Measurements from ENCODE around the gene FOXG1. TPM values are rescaled to one million over a fixed set of nuclear protein-coding genes. Genes with fewer than 3 reads are reported as not detected.

FOXG1 gene
- not detected for total RNA-seq

DNA sequence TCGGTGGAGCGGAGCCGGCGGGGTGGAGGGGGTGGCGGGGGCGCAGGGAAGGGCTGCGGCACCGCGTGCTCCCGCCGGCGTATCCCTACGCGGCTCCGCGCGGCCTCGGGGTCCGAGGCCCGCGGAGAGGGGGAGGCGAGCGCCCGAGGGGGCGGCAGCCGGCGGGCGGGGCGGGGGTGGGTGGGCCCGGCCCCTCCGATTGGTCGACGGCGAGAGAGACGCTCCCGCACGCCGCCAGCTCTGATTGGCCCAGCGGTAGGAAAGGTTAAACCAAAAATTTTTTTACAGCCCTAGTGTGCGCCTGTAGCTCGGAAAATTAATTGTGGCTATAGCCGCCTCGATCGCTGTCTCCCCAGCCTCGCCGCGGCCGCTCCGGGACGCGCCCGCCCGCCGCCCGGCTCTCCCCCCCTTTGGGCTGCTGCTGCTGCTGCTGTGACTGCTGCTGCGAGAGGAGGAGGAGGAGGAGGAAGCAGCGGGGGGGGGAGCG is at the start of gene FOXG1:
TSS of gene FOXG1 (plus strand) at position 319 of the 487 bp plus-strand sequence. CDS start 493 bp downstream, outside the sequence.
- peaks cover 0 to 28% (median 12%) of the 10 kb centered on the region in 4 donors for H3K4me1 ChIP-seq
- WGBS, 2 donors, result 5 to 7% methylated on average over 37 to 43 of the region's 58 CpGs
- TF ChIP-seq EP300 (IDR thresholded peaks at IDR 0.05), result no peak
- TF ChIP-seq POLR2A (IDR thresholded peaks at IDR 0.05), result no peak
- TF ChIP-seq CTCF (IDR thresholded peaks at IDR 0.05), result no peak
- no peak within 1 kb of the TSS for H3K27ac ChIP-seq
- peaks cover 0 to 4% (median 0%) of the 10 kb centered on the region in 4 donors for H3K9me3 ChIP-seq
- no peak for DNase-seq (ENCODE audit: low spot score in 2 of 2)
- no peaks in the 10 kb centered on the region for H3K36me3 ChIP-seq
- peak within 1 kb of the TSS in 3 of 4 donors; percentile 19 to 50 (median 23) for H3K4me3 ChIP-seq
- H3K27me3 ChIP-seq, result peaks cover 9 to 95% of the 10 kb centered on the region in 2 donors

DNA sequence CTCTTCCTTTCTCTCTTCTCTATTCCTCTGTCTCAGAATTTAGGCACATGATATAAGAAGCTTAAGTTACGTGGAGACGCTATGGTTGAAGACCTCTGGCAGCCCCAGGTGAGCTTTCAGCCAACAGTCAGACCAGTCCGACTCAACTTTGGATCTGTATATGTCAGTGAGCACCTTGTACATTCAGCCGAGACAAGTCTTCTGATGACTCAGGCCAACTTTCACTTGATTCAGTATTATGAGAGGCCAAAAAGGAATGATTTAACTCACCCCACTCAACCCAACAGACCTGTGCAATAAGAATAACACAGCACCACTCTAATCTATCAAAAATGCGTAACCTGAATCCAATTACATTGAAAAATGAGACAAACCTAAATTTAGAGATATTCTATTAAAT is 47.5 kb upstream of the FOXG1 start:
- WGBS, 2 donors, result 83 to 89% methylated on average over 5 of the region's 5 CpGs
- no peak for TF ChIP-seq CTCF (IDR thresholded peaks at IDR 0.05)
- no peak for TF ChIP-seq POLR2A (IDR thresholded peaks at IDR 0.05)
- no peak for TF ChIP-seq EP300 (IDR thresholded peaks at IDR 0.05)
- Histone ChIP-seq H3K4me3 (no peak overlapping the region), H3K36me3 (no peaks in the 10 kb centered on the region), H3K27ac (no peak overlapping the region), H3K9me3 (no peaks in the 10 kb centered on the region), H3K27me3 (no peaks in the 10 kb centered on the region), H3K4me1 (no peaks in the 10 kb centered on the region)
- no peak for DNase-seq (ENCODE audit: low spot score in 2 of 2)

GRCh38 chr14:28731358-28731757 is 35.2 kb upstream of the FOXG1 start:
- Histone ChIP-seq H3K4me1 (no peaks in the 10 kb centered on the region), H3K27me3 (no peaks in the 10 kb centered on the region), H3K36me3 (no peaks in the 10 kb centered on the region), H3K9me3 (no peaks in the 10 kb centered on the region), H3K27ac (no peak overlapping the region), H3K4me3 (no peak overlapping the region)
- 71 to 75% methylated on average over 2 of the region's 2 CpGs for WGBS, 2 donors
- no peak for TF ChIP-seq EP300 (IDR thresholded peaks at IDR 0.05)
- TF ChIP-seq POLR2A (IDR thresholded peaks at IDR 0.05), result no peak
- no peak for DNase-seq (ENCODE audit: low spot score in 2 of 2)

DNA sequence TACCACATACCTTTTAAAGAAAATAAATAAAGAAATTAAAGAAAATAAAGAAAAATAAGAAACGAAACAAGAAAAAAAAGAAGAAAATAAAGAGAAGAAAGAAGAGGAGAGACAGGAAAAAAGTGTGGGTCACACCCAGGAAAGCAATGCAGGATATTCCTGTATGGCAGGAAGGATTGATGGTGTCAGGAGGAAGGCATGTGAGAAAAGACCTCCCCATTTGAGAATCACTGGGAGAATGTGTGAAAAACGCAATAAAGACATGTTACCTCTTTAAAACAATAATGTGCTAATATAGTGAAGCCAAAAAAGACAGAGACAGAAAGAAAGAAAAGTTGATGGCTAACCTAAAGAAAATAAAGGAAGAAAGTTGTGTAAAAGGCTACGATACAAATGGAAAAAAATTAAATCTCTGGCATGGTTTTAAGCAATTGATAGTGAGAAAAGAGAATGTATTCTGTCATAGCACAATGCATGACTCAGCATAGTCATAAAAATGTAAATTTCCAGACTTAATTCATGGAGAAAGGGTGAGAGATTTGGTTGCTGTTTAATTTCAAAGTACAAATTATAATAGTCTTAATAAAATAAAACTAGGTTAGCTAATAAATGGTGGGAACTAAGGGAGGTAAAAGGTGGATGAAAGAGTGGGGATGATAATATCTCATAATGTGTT is 24.3 kb upstream of the FOXG1 start:
- no peaks in the 10 kb centered on the region for H3K36me3 ChIP-seq
- H3K4me3 ChIP-seq, result no peak overlapping the region
- peaks cover 0 to 8% (median 0%) of the 10 kb centered on the region in 4 donors for H3K9me3 ChIP-seq
- TF ChIP-seq CTCF (IDR thresholded peaks at IDR 0.05), result no peak
- no peak for TF ChIP-seq POLR2A (IDR thresholded peaks at IDR 0.05)
- TF ChIP-seq EP300 (IDR thresholded peaks at IDR 0.05), result no peak
- no peaks in the 10 kb centered on the region for H3K27me3 ChIP-seq
- 61 to 66% methylated on average over 3 of the region's 3 CpGs for WGBS, 2 donors
- no peak for DNase-seq (ENCODE audit: low spot score in 2 of 2)
- H3K27ac ChIP-seq, result no peak overlapping the region
- H3K4me1 ChIP-seq, result no peaks in the 10 kb centered on the region

- Histone ChIP-seq H3K9me3 (peaks cover 0 to 11% (median 0%) of the 10 kb centered on the region in 4 donors), H3K4me1 (no peaks in the 10 kb centered on the region), H3K27ac (no peak overlapping the region), H3K27me3 (peaks cover 0 to 4% of the 10 kb centered on the region in 2 donors), H3K36me3 (no peaks in the 10 kb centered on the region), H3K4me3 (no peak overlapping the region)
- no peak for DNase-seq (ENCODE audit: low spot score in 2 of 2)
- no peak for TF ChIP-seq CTCF (IDR thresholded peaks at IDR 0.05)
- no peak for TF ChIP-seq EP300 (IDR thresholded peaks at IDR 0.05)
Observed at GRCh38 chr14:28744126-28744525, 22.5 kb upstream of the FOXG1 start.
